Activated CD4-positive, alpha-beta T cell treated with anti-CD3 and anti-CD28 coated beads, Interleukin-2, amount 10 ng/mL, durations not matched to agents 24 days and 14 days (primary cell): Measurements from ENCODE around the gene DSCAM. TPM values are rescaled to one million over a fixed set of nuclear protein-coding genes. Genes with fewer than 3 reads are reported as not detected.

Source experiments
- DNase-seq: peaks from one replicate; pipeline ENCODE4 v3.0.0; 2022
- H3K27ac Mint-ChIP-seq: one replicate; pipeline ENCODE4 v1.8.0; 2022; ENCODE audit warnings: mild to moderate bottlenecking, mixed read lengths
- H3K27me3 Mint-ChIP-seq: one replicate; pipeline ENCODE4 v1.8.0; 2022; ENCODE audit warnings: mixed read lengths
- H3K36me3 Mint-ChIP-seq: one replicate; pipeline ENCODE4 v1.8.0; 2022; ENCODE audit warnings: low read depth, mild to moderate bottlenecking, mixed read lengths
- H3K4me1 Mint-ChIP-seq: one replicate; pipeline ENCODE4 v1.8.0; 2021; ENCODE audit warnings: mixed read lengths
- H3K4me3 Mint-ChIP-seq: one replicate; pipeline ENCODE4 v1.8.0; 2022; ENCODE audit warnings: mild to moderate bottlenecking, moderate library complexity, mixed read lengths
- H3K9me3 Mint-ChIP-seq: one replicate; pipeline ENCODE4 v1.8.0; 2021; ENCODE audit warnings: mixed read lengths
- intact Hi-C: fragments of 100-400 bp; cut with micrococcal nuclease; formaldehyde crosslinking; loops from one replicate; pipeline ENCODE4 v1.15.1; 2023
- total RNA-seq: library from RNA; stranded (reverse); gene quantifications from 2 replicates; pipeline ENCODE4 v1.2.3, GENCODE V29; 2022

The DSCAM gene
- total RNA-seq, 1 donor from 2014 or later, result not detected

DNA sequence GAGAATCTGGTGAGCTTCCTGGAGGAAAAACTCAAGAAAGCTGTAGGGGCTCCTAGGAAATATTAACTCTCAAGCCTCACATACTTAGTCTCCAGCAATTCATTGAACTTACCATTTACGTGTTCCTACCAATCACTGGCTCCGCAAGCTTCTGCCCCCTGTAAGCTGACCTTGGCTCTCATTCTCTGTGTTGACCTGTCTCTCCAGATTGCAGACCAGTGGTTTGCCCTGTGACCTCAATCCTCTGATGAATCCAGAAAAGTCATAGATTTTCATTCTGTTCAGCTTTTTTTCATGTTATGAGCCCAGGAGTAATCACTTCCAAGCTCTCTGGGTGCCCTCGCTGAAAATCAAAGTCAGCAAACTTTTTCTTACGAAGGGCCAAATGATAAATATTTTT is 241.9 kb downstream of the DSCAM start:
- Mint-ChIP-seq H3K27me3 (no peaks in the 10 kb centered on the region), H3K4me3 (no peak overlapping the region), H3K27ac (no peak overlapping the region)

DNA sequence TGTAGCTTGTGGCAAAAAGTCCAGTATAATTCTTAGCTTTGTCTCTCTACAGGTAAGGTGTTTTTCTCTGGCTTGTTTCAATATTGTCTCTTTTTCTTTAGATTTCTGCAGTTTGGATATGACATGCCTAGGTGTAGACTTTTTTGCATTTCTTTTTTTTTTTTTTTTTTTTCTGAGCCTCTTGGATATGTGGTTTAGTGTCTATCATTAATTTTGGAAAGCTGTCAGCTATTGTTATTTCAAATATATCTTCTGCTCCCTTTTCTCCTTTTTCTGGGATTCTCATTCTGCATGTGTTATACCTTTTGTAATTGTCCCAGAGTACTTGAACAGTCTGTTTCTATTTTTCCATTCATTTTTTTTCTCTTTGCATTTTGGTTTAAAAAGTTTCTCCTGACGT is 243.2 kb downstream of the DSCAM start:
- no peaks in the 10 kb centered on the region for H3K36me3 Mint-ChIP-seq
- DNase-seq, result no peak
- no peaks in the 10 kb centered on the region for H3K27me3 Mint-ChIP-seq
- H3K9me3 Mint-ChIP-seq, result peaks cover 6% of the 10 kb centered on the region
- intact Hi-C loops, result no loop called here
- H3K4me3 Mint-ChIP-seq, result no peak overlapping the region
- H3K27ac Mint-ChIP-seq, result no peak overlapping the region
- no peaks in the 10 kb centered on the region for H3K4me1 Mint-ChIP-seq

More for the DNA sequence above, 241.9 kb downstream of the DSCAM start:
- H3K36me3 Mint-ChIP-seq, result no peaks in the 10 kb centered on the region
- no peaks in the 10 kb centered on the region for H3K4me1 Mint-ChIP-seq
- H3K9me3 Mint-ChIP-seq, result peaks cover 12% of the 10 kb centered on the region
- no peak for DNase-seq
- intact Hi-C loops, result no loop called here

GRCh38 chr21:40602080-40602479 is 244.9 kb downstream of the DSCAM start:
- intact Hi-C loops, result no loop called here
- H3K27ac Mint-ChIP-seq, result no peak overlapping the region
- DNase-seq, result no peak

GRCh38 chr21:40595806-40596205 is 251.2 kb downstream of the DSCAM start:
- Mint-ChIP-seq H3K27me3 (no peaks in the 10 kb centered on the region), H3K36me3 (no peaks in the 10 kb centered on the region), H3K4me3 (no peak overlapping the region), H3K27ac (no peak overlapping the region), H3K4me1 (no peaks in the 10 kb centered on the region), H3K9me3 (peaks cover 3% of the 10 kb centered on the region)
- intact Hi-C loops, result no loop called here
- peak; percentile 10 for DNase-seq

More at GRCh38 chr21:40602080-40602479, 244.9 kb downstream of the DSCAM start:
- H3K36me3 Mint-ChIP-seq, result no peaks in the 10 kb centered on the region
- peaks cover 5% of the 10 kb centered on the region for H3K9me3 Mint-ChIP-seq
- H3K4me1 Mint-ChIP-seq, result no peaks in the 10 kb centered on the region
- no peak overlapping the region for H3K4me3 Mint-ChIP-seq
- H3K27me3 Mint-ChIP-seq, result no peaks in the 10 kb centered on the region

GRCh38 chr21:40587736-40588346 is 259.1 kb downstream of the DSCAM start:
- H3K4me1 Mint-ChIP-seq, result no peaks in the 10 kb centered on the region
- no peak overlapping the region for H3K4me3 Mint-ChIP-seq

DNA sequence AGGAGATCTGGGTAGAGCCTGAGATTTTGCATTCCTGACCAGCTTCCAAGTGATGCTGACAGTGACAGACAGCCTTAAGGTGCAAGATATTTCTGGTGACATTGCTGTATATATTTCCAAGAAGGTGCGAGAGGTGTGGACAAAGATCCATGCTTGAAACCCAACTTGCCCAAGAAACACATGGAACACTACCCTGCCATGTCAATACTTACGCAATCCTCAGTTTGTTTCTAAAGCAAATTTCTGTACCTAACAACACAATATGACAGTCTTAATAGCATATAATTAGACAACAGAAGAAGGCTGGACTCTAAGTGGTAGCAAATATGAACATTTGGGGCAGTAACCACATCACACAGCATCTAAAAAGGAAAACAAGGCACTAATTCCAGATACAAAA is 260.4 kb downstream of the DSCAM start:
- no peak for DNase-seq
- Mint-ChIP-seq H3K9me3 (peaks cover 4% of the 10 kb centered on the region), H3K27me3 (no peaks in the 10 kb centered on the region), H3K27ac (no peak overlapping the region), H3K4me1 (no peaks in the 10 kb centered on the region), H3K36me3 (no peaks in the 10 kb centered on the region), H3K4me3 (no peak overlapping the region)
- intact Hi-C loops, result no loop called here

More at GRCh38 chr21:40587736-40588346, 259.1 kb downstream of the DSCAM start:
- peaks cover 4% of the 10 kb centered on the region for H3K9me3 Mint-ChIP-seq
- no peaks in the 10 kb centered on the region for H3K36me3 Mint-ChIP-seq
- no peak overlapping the region for H3K27ac Mint-ChIP-seq
- peak; percentile 12 for DNase-seq
- intact Hi-C loops, result no loop called here
- no peaks in the 10 kb centered on the region for H3K27me3 Mint-ChIP-seq

GRCh38 chr21:40577285-40578043 is 269.5 kb downstream of the DSCAM start:
- no peak overlapping the region for H3K27ac Mint-ChIP-seq
- H3K4me1 Mint-ChIP-seq, result no peaks in the 10 kb centered on the region
- intact Hi-C loops, result no loop called here
- no peak for DNase-seq
- no peaks in the 10 kb centered on the region for H3K27me3 Mint-ChIP-seq
- H3K36me3 Mint-ChIP-seq, result no peaks in the 10 kb centered on the region
- H3K9me3 Mint-ChIP-seq, result peaks cover 3% of the 10 kb centered on the region
- H3K4me3 Mint-ChIP-seq, result no peak overlapping the region

DNA sequence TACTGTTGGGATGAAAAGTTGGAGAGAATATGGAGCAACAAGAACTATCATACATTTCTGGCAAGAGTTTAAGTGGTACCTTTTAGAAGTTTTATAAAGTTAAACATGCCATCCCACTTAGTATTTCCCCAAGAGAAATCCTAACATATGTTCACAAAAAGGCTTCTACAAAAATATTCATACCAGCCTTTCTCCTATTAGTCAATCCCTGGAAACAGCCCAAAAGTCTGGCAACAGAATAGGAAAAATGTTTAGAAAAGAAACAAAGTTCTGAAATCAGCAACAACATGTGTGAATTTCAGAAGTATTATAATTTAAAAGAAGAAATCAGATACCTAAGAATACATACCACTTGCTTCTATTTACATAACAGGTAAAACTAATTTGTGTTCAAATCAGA is 271.0 kb downstream of the DSCAM start:
- Mint-ChIP-seq H3K4me1 (no peaks in the 10 kb centered on the region), H3K9me3 (peaks cover 3% of the 10 kb centered on the region), H3K4me3 (no peak overlapping the region), H3K27ac (no peak overlapping the region), H3K27me3 (no peaks in the 10 kb centered on the region), H3K36me3 (no peaks in the 10 kb centered on the region)
- no peak for DNase-seq
- intact Hi-C loops, result no loop called here

DNA sequence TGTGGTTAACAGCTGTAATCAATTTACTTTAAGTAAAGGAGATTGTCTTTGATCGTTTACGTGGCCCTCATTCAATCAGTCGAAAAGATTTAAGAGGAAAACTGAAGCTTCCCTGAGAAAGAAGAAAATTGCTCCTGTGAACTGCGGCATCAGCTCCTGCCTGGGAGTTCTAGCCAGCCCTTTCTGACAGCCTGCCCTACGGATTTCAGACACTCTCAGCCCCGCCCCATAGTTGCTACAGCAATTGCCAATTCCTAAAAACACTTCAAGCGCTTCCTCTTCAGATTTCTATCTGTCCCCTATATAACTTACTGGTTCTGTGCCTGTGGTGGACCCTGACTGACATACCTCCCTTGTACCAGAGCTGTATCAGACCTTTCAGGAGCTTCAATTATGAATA is 277.6 kb downstream of the DSCAM start:
- no peaks in the 10 kb centered on the region for H3K36me3 Mint-ChIP-seq
- H3K4me1 Mint-ChIP-seq, result no peaks in the 10 kb centered on the region
- no peaks in the 10 kb centered on the region for H3K27me3 Mint-ChIP-seq
- no peak overlapping the region for H3K27ac Mint-ChIP-seq
- DNase-seq, result no peak
- intact Hi-C loops, result no loop called here
- no peak overlapping the region for H3K4me3 Mint-ChIP-seq
- no peaks in the 10 kb centered on the region for H3K9me3 Mint-ChIP-seq

GRCh38 chr21:40568807-40569206 is 278.2 kb downstream of the DSCAM start:
- no peaks in the 10 kb centered on the region for H3K4me1 Mint-ChIP-seq
- no peaks in the 10 kb centered on the region for H3K9me3 Mint-ChIP-seq
- no peaks in the 10 kb centered on the region for H3K36me3 Mint-ChIP-seq
- intact Hi-C loops, result no loop called here
- DNase-seq, result no peak
- H3K4me3 Mint-ChIP-seq, result no peak overlapping the region
- no peaks in the 10 kb centered on the region for H3K27me3 Mint-ChIP-seq
- H3K27ac Mint-ChIP-seq, result no peak overlapping the region

GRCh38 chr21:40567501-40567900 is 279.5 kb downstream of the DSCAM start:
- Mint-ChIP-seq H3K27ac (no peak overlapping the region), H3K27me3 (no peaks in the 10 kb centered on the region), H3K4me1 (no peaks in the 10 kb centered on the region), H3K4me3 (no peak overlapping the region), H3K36me3 (no peaks in the 10 kb centered on the region), H3K9me3 (no peaks in the 10 kb centered on the region)
- no peak for DNase-seq
- intact Hi-C loops, result no loop called here

- no peak overlapping the region for H3K27ac Mint-ChIP-seq
- intact Hi-C loops, result no loop called here
- H3K4me1 Mint-ChIP-seq, result no peaks in the 10 kb centered on the region
- no peaks in the 10 kb centered on the region for H3K9me3 Mint-ChIP-seq
- no peak for DNase-seq
- H3K4me3 Mint-ChIP-seq, result no peak overlapping the region
- H3K36me3 Mint-ChIP-seq, result no peaks in the 10 kb centered on the region
- no peaks in the 10 kb centered on the region for H3K27me3 Mint-ChIP-seq
Measured at GRCh38 chr21:40566486-40566885, 280.5 kb downstream of the DSCAM start.

DNA sequence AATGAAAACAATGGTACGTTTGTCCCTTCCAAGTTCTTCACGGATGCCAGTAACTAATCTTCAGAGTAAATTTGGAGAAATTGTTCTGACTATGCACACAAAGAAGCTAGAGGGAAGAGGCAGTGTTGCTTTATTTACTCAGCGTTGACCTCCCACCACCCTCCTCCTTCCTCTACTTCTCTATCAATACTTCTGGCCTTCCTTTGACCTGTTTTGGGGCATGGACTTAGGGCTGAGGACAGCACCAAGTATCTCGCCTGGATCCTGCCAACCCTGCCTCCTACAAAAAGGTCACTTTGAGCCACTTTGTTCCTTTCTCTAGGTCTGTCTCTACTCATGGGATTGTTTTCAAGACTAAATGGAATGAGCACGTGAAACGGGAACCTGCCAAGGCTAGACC is 282.6 kb downstream of the DSCAM start:
- intact Hi-C loops, result no loop called here
- H3K36me3 Mint-ChIP-seq, result no peaks in the 10 kb centered on the region
- no peak overlapping the region for H3K4me3 Mint-ChIP-seq
- no peak for DNase-seq
- no peaks in the 10 kb centered on the region for H3K27me3 Mint-ChIP-seq
- no peak overlapping the region for H3K27ac Mint-ChIP-seq
- no peaks in the 10 kb centered on the region for H3K9me3 Mint-ChIP-seq
- no peaks in the 10 kb centered on the region for H3K4me1 Mint-ChIP-seq

- Mint-ChIP-seq H3K4me1 (no peaks in the 10 kb centered on the region), H3K9me3 (no peaks in the 10 kb centered on the region), H3K27me3 (no peaks in the 10 kb centered on the region), H3K4me3 (no peak overlapping the region), H3K36me3 (no peaks in the 10 kb centered on the region), H3K27ac (no peak overlapping the region)
- intact Hi-C loops, result no loop called here
- no peak for DNase-seq
Measured at GRCh38 chr21:40563900-40564299, 283.1 kb downstream of the DSCAM start.
